T-helper 2 cell treated with Interferon-gamma antibody and Interleukin-4, amounts not matched to agents 5 μg/mL and 100 μg/mL, for 36 hours (primary cell): ENCODE measurements around the gene BSDC1.
"Not testable (repeated sequence)": the region's sequence is repeated elsewhere in the genome, so short reads cannot be mapped to it uniquely, and the experiment has no call there.

ENCODE experiments used
- DNase-seq: peaks from one replicate; pipeline ENCODE4 v3.0.0; 2021; ENCODE audit warnings: low spot score
- H3K27ac Mint-ChIP-seq: one replicate; pipeline ENCODE4 v1.8.0; 2021; ENCODE audit warnings: mild to moderate bottlenecking, mixed read lengths
- H3K27me3 Mint-ChIP-seq: one replicate; pipeline ENCODE4 v1.8.0; 2021; ENCODE audit warnings: low read depth, mixed read lengths
- H3K36me3 Mint-ChIP-seq: one replicate; pipeline ENCODE4 v1.8.0; 2021; ENCODE audit warnings: low read depth, mixed read lengths
- H3K4me1 Mint-ChIP-seq: one replicate; pipeline ENCODE4 v1.8.0; 2021; ENCODE audit warnings: low read depth, mixed read lengths
- H3K4me3 Mint-ChIP-seq: one replicate; pipeline ENCODE4 v1.8.0; 2022; ENCODE audit warnings: mild to moderate bottlenecking, moderate library complexity, mixed read lengths
- H3K9me3 Mint-ChIP-seq: one replicate; pipeline ENCODE4 v1.8.0; 2021; ENCODE audit warnings: mixed read lengths

BSDC1 gene

GRCh38 chr1:32405672-32406467 lies 11.6 kb upstream of the BSDC1 start:
- Mint-ChIP-seq H3K9me3 (no peaks in the 10 kb centered on the region), H3K27ac (no peak overlapping the region), H3K36me3 (no peaks in the 10 kb centered on the region), H3K4me3 (no peak overlapping the region), H3K4me1 (no peaks in the 10 kb centered on the region), H3K27me3 (no peaks in the 10 kb centered on the region)
- DNase-seq = no peak

DNA sequence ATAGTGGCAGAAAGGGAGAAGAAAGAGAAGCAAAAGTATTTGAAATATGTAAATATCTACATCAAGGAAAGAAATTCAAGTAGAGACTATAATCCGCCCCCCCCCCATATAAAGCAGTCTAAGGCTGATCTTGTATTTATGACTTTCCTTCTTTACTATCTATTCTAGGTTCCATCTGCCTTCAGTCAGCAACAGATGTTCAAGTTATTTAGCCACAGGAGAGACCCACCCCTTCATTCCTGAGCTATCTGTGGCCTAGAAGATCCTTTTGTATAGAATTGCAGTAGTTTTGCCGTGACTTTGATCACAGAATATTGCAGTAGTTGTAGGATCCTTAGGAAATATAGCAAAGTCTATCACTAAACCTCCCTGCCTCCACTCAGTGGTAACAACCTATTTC lies 10.7 kb upstream of the BSDC1 start:
- Mint-ChIP-seq H3K36me3 (no peaks in the 10 kb centered on the region), H3K27ac (no peak overlapping the region), H3K9me3 (no peaks in the 10 kb centered on the region), H3K4me1 (no peaks in the 10 kb centered on the region), H3K27me3 (no peaks in the 10 kb centered on the region), H3K4me3 (no peak overlapping the region)
- no peak for DNase-seq

- no peaks in the 10 kb centered on the region for H3K4me1 Mint-ChIP-seq
- H3K9me3 Mint-ChIP-seq = no peaks in the 10 kb centered on the region
- H3K27ac Mint-ChIP-seq = no peak overlapping the region
- no peak overlapping the region for H3K4me3 Mint-ChIP-seq
- no peaks in the 10 kb centered on the region for H3K36me3 Mint-ChIP-seq
- DNase-seq = peak; percentile 39
- peaks cover 9% of the 10 kb centered on the region for H3K27me3 Mint-ChIP-seq
Observed at GRCh38 chr1:32400876-32401631, 6.8 kb upstream of the BSDC1 start.

GRCh38 chr1:32399843-32400242 lies 5.6 kb upstream of the BSDC1 start:
- Mint-ChIP-seq H3K9me3 (no peaks in the 10 kb centered on the region), H3K4me1 (peaks cover 3% of the 10 kb centered on the region), H3K27ac (no peak overlapping the region), H3K36me3 (no peaks in the 10 kb centered on the region), H3K4me3 (no peak overlapping the region), H3K27me3 (peaks cover 9% of the 10 kb centered on the region)
- DNase-seq = no peak

DNA sequence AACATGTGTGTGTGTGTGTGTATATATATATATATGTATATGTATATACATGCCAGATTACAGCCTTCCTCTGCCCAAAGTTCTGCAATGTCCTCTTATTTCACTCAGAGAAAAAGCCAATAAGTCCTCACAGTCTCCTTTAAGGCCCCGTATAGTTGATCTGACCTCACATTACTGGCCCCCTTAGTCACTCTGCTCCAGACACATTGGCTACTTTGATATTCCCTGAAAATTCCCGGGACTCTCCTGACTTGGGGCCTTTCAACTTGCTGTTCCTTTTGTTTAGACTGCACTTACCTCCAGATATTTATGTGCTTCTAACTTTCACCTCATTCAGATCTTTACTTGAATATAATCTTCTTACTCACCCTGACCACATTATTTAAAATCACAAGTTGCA lies 4.2 kb upstream of the BSDC1 start:
- Mint-ChIP-seq H3K9me3 (no peaks in the 10 kb centered on the region), H3K4me3 (no peak overlapping the region), H3K4me1 (peaks cover 9% of the 10 kb centered on the region), H3K27ac (no peak overlapping the region), H3K36me3 (peaks cover 2% of the 10 kb centered on the region), H3K27me3 (peaks cover 9% of the 10 kb centered on the region)
- DNase-seq = no peak

DNA sequence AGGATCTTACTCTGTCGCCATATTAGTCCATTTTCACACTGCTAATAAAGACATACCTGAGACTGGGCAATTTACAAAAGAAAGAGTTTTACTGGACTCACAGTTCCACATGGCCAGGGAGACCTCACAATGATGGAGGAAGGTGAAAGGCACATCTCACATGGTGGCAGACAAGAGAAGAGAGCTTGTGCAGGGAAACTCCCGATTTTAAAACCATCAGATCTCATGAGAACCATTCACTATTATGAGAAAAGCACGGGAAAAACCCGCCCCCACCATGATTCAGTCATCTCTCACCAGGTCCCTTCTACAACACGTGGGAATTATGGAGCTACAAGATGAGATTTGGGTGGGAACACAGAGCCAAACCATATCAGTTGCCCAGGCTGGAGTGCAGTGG lies 2.3 kb upstream of the BSDC1 start:
- not testable (repeated sequence) for H3K27ac Mint-ChIP-seq, DNase-seq, H3K9me3 Mint-ChIP-seq, H3K4me3 Mint-ChIP-seq, H3K36me3 Mint-ChIP-seq, H3K27me3 Mint-ChIP-seq
- H3K4me1 Mint-ChIP-seq = peaks cover 16% of the 10 kb centered on the region

- Mint-ChIP-seq H3K27me3 (peaks cover 9% of the 10 kb centered on the region), H3K4me1 (peaks cover 16% of the 10 kb centered on the region), H3K4me3 (peak overlapping the region; percentile 94), H3K36me3 (peaks cover 6% of the 10 kb centered on the region), H3K27ac (peak overlapping the region; percentile 99), H3K9me3 (no peaks in the 10 kb centered on the region)
- no peak for DNase-seq
Observed at GRCh38 chr1:32394890-32395432, 720 bp upstream of the BSDC1 start.

DNA sequence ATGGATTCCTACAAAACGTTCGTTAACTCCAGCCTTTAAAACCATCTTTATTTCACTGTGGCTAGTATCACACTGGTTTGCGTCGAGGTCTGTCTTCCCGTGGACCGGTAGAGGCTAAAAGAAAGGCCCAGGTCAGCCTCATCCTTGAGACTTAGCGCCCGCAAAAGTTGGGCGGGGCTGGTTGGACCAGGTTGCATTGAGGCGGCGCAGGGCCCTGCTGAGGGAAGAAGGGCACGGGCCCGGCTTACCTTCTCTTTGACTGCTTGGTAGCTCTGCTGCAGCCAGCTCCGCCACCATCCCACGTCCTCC lies 455 bp downstream of the BSDC1 start:
- H3K9me3 Mint-ChIP-seq = no peaks in the 10 kb centered on the region
- H3K4me1 Mint-ChIP-seq = peaks cover 16% of the 10 kb centered on the region
- peak overlapping the region; percentile 94 for H3K4me3 Mint-ChIP-seq
- peaks cover 9% of the 10 kb centered on the region for H3K27me3 Mint-ChIP-seq
- peaks cover 6% of the 10 kb centered on the region for H3K36me3 Mint-ChIP-seq
- DNase-seq = no peak
- peak overlapping the region; percentile 99 for H3K27ac Mint-ChIP-seq

DNA sequence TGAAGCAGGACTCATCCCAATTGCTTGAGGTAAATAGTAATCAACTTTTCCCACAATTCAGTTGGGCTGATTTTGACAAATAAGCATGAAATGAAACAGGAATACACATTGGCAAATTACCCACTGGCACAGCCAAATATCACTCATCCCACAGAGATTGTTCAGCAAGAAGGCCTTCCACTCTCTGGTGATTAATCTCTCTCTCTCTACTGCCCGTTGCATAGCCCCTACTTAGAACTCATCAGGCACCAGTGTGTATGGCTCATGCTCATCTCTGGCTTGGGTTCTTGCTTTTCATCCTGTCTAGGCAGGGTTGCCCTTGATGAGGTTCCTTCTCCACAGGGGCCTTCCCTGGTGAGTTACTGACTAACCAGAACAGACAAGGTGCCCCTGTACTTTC lies 1.1 kb downstream of the BSDC1 start:
- Mint-ChIP-seq H3K4me1 (peaks cover 16% of the 10 kb centered on the region), H3K36me3 (peaks cover 6% of the 10 kb centered on the region), H3K4me3 (peak overlapping the region; percentile 94), H3K27me3 (peaks cover 7% of the 10 kb centered on the region), H3K27ac (peak overlapping the region; percentile 99), H3K9me3 (no peaks in the 10 kb centered on the region)
- no peak for DNase-seq

DNA sequence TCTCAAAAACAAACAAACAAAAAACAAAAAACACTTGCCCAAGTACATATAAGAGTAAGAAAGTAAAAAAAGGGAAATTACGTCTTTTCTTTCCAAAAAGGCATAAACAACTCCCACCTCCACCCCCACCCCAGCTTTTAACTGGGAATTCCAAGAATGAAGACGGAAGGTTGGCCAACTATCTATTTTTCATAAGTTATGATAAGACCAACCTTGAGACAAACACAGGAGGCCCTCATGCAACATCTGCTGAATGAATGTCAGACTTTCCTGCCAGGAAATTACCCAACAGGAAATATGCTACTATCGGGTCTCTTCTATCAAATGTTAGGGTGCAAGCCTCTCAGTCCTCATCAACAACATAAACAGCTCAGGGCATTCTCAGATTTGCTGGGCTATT lies 1.9 kb downstream of the BSDC1 start:
- no peaks in the 10 kb centered on the region for H3K9me3 Mint-ChIP-seq
- no peak for DNase-seq
- peak overlapping the region; percentile 21 for H3K27ac Mint-ChIP-seq
- peaks cover 8% of the 10 kb centered on the region for H3K36me3 Mint-ChIP-seq
- peak overlapping the region; percentile 33 for H3K4me3 Mint-ChIP-seq
- H3K4me1 Mint-ChIP-seq = peaks cover 17% of the 10 kb centered on the region
- peaks cover 7% of the 10 kb centered on the region for H3K27me3 Mint-ChIP-seq

DNA sequence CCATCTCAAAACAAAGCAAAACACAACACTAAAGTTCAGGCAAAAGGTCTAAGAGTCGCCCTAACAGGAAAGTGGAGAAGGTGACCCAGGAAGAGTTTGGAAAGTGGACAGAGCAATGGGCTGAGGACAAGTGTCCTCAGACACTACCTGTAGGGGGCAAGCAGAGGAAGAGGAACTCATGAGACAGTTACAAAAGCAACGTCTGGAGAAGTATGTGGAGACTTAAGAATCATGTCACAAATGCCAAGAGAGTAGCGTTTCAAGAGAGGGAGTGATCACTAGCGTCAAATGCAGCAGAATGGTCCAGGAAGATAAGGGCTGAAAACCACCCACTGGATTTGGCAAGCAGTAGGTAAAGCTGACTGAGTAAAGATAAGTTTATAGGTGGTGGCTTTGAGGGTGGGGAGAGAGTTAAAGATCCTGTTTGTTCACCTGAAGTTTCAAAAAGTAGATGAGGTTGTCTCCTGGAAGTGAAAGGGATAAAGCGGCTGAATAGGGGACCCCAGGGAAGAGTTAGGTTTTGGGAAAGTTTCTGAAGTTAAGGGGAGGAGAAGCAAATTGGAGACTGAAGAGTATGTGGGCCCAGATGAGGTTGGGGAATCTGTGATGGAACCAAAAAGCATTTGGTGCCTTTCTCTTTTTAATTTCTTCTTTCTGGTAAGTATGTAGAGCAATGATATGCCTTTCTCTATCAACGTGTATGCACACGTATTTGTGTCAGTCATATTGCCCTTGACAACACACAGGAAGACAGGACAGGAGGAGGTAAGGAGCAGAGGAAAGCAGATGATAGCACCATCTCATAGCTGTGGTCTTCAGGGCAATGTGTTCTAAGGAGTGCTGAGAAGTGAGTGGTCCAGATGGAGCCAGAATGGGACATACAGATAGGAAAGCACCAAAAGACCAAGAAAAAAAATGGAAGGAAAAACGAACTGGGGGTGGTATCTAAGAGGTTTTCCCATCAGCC lies 3.1 kb downstream of the BSDC1 start:
- H3K27me3 Mint-ChIP-seq = no peaks in the 10 kb centered on the region
- H3K9me3 Mint-ChIP-seq = no peaks in the 10 kb centered on the region
- no peak for DNase-seq
- H3K4me1 Mint-ChIP-seq = peaks cover 17% of the 10 kb centered on the region
- peaks cover 15% of the 10 kb centered on the region for H3K36me3 Mint-ChIP-seq
- H3K27ac Mint-ChIP-seq = no peak overlapping the region
- no peak overlapping the region for H3K4me3 Mint-ChIP-seq

- peaks cover 11% of the 10 kb centered on the region for H3K4me1 Mint-ChIP-seq
Observed at GRCh38 chr1:32388641-32389040, 5.6 kb downstream of the BSDC1 start.

DNA sequence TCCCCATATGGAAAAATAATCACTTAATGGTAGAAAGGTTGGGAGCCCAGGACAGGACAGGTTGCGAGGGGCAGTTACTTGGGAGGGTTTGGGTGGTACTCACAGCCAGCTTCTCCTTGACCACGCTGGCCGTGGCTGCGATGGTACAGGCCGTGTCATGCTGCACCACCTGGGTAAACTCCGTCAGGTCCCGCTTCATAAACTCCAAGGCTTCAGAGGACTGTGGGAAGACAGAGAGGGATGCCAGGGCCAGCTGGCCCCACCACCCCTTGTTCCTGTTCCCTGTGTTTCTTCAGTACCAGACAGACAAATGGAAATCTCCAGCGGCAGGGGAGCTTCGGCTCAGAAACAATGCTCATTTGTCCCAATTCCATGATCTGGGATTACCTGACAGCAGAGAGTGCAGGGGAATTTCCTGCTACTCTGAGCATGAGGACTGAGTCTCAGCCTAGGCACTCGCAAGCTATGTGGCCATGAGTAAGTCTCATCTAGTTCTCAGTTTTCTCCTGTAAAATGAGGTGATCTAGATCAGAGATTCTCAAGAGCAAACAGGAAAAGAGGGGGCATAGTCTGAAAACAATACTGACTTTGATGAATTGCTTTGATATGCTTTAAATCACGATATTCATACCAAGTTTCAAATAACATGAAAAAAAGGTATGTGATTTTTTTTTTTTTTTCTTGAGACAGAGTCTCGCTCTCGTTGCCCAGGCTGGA lies 7.4 kb downstream of the BSDC1 start:
- no peaks in the 10 kb centered on the region for H3K27me3 Mint-ChIP-seq
- no peak for DNase-seq
- no peaks in the 10 kb centered on the region for H3K9me3 Mint-ChIP-seq
- H3K4me1 Mint-ChIP-seq = peaks cover 1% of the 10 kb centered on the region
- H3K4me3 Mint-ChIP-seq = no peak overlapping the region
- H3K36me3 Mint-ChIP-seq = peaks cover 27% of the 10 kb centered on the region
- H3K27ac Mint-ChIP-seq = no peak overlapping the region

More at GRCh38 chr1:32388641-32389040, 5.6 kb downstream of the BSDC1 start:
- Mint-ChIP-seq H3K27ac (no peak overlapping the region), H3K4me3 (no peak overlapping the region), H3K36me3 (peaks cover 26% of the 10 kb centered on the region), H3K27me3 (no peaks in the 10 kb centered on the region), H3K9me3 (no peaks in the 10 kb centered on the region)
- no peak for DNase-seq
